Measurements from ENCODE around the gene LURAP1L. TPM values are rescaled to one million over a fixed set of nuclear protein-coding genes. Genes with fewer than 3 reads are reported as not detected.

LURAP1L gene
- total and polyA plus RNA-seq, 9 of the 15 experiments (the other 6 are each of a cell fraction or from before 2014, with no cell fraction given): 0.06 to 0.28 (median 0.07) TPM; not detected in 4

GRCh38 chr9:12860998-12861397 is 86.2 kb downstream of the LURAP1L start (continued):
- TF ChIP-seq ZNF668 (CRISPR knock-in tag; IDR thresholded peaks at IDR 0.05) (no peak), NCOA1 (IDR thresholded peaks at IDR 0.05; ENCODE audit: low read depth) (no peak), ZZZ3 (IDR thresholded peaks at IDR 0.05) (no peak), ARID2 (IDR thresholded peaks at IDR 0.05) (no peak)

- in situ Hi-C loops (cut with MboI): no loop called here
- H3K27me3 ChIP-seq (ENCODE audit: control insufficient read depth in 2 of 2, insufficient read depth in 2 of 2, low read length in 2 of 2): no peaks in the 10 kb centered on the region
- CTCF ChIA-PET (ENCODE audit: low intra/inter-chr PET ratio): no interaction called here
- 0% methylated on average over 3 of the region's 3 CpGs for WGBS (ENCODE audit: insufficient coverage, low coverage, missing lambda C conversion rate)
- no peaks in the 10 kb centered on the region for H3K36me3 ChIP-seq (ENCODE audit: control insufficient read depth, insufficient read depth, low read length)
- no peaks in the 10 kb centered on the region for H3K4me1 ChIP-seq (replicated peaks in 1 of 2; ENCODE audit: control insufficient read depth in 2 of 2, insufficient read depth in 2 of 2, low read length in 2 of 2)
- no TSS peak for BruUV-seq (replicated peaks)
- no peaks in the 10 kb centered on the region for H4K20me1 ChIP-seq (replicated peaks; ENCODE audit: control insufficient read depth, insufficient read depth, low read length)
- H3K27ac ChIP-seq (ENCODE audit: extremely low read depth, low read depth, low read length): no peak overlapping the region
- ATAC-seq (no peak), DNase-seq (ENCODE audit: extremely low read depth in 1 of 4, low spot score in 3 of 4) (no peak), FAIRE-seq (no peak)
- H3K79me2 ChIP-seq (ENCODE audit: control insufficient read depth, insufficient read depth, low read length): no peaks in the 10 kb centered on the region
- no peak overlapping the region for H3K9ac ChIP-seq (ENCODE audit: insufficient read depth in 1 of 2, low read depth in 2 of 2, low read length in 2 of 2)
- POLR2A ChIA-PET: no interaction called here
- intact Hi-C loops (cut with micrococcal nuclease): no loop called here
- H3K4me2 ChIP-seq (ENCODE audit: insufficient read depth, low read length): no peak overlapping the region
- no peaks in the 10 kb centered on the region for H3K9me3 ChIP-seq (replicated peaks; ENCODE audit: control insufficient read depth, insufficient read depth, low read depth, low read length)
- no peak overlapping the region for H2AFZ ChIP-seq (ENCODE audit: low read depth, low read length)
- no peaks in the 10 kb centered on the region for H3K9me1 ChIP-seq (ENCODE audit: control insufficient read depth, insufficient read depth, low read length)
- no peak overlapping the region for H3K4me3 ChIP-seq
- TF ChIP-seq MNT (conservative IDR thresholded peaks at IDR 0.05) (no peak), ZNF583 (CRISPR knock-in tag; IDR thresholded peaks at IDR 0.05) (no peak), ZNF398 (CRISPR knock-in tag; IDR thresholded peaks at IDR 0.05) (no peak), ZNF655 (CRISPR knock-in tag; IDR thresholded peaks at IDR 0.05) (no peak), ZNF431 (CRISPR knock-in tag; IDR thresholded peaks at IDR 0.05) (no peak), SRSF3 (IDR thresholded peaks at IDR 0.05; ENCODE audit: insufficient read depth, low read length) (no peak), PPARD (CRISPR knock-in tag; IDR thresholded peaks at IDR 0.05) (no peak), SNIP1 (IDR thresholded peaks at IDR 0.05; ENCODE audit: low read depth) (no peak), ZNF239 (CRISPR knock-in tag; IDR thresholded peaks at IDR 0.05) (no peak), RNF2 (IDR thresholded peaks at IDR 0.05) (no peak), ZKSCAN3 (CRISPR knock-in tag; IDR thresholded peaks at IDR 0.05) (no peak), ADNP (tag; IDR thresholded peaks at IDR 0.05) (no peak), HBP1 (CRISPR knock-in tag; IDR thresholded peaks at IDR 0.05) (no peak)
Measured at GRCh38 chr9:12862611-12863410, 88.0 kb downstream of the LURAP1L start.
